Measurements from ENCODE around the gene SPRR2D. TPM values are rescaled to one million over a fixed set of nuclear protein-coding genes. Genes with fewer than 3 reads are reported as not detected.

The SPRR2D gene
- total RNA-seq, 2 donors from 2014 or later: not detected

GRCh38 chr1:152996633-152997400, 44.1 kb downstream of the SPRR2D start:
- WGBS, 2 donors: 20 to 22% methylated on average over 5 of the region's 5 CpGs
- peak; percentile 50 for ATAC-seq
- no peak overlapping the region for H3K27ac ChIP-seq
- no peak for DNase-seq
- no peaks in the 10 kb centered on the region for H3K36me3 ChIP-seq (replicated peaks in 1 of 2; ENCODE audit: insufficient read depth in 1 of 2, low read depth in 2 of 2)
- no peaks in the 10 kb centered on the region for H3K9me3 ChIP-seq
- peaks cover 26% of the 10 kb centered on the region for H3K4me1 ChIP-seq
- no peaks in the 10 kb centered on the region for H3K27me3 ChIP-seq
- intact Hi-C loops (cut with DNase I): no loop called here
- H3K4me3 ChIP-seq: no peak overlapping the region
- no peak for TF ChIP-seq CTCF (IDR thresholded peaks at IDR 0.05)
- no peak for TF ChIP-seq POLR2A (IDR thresholded peaks at IDR 0.05)

GRCh38 chr1:152995842-152996241, 45.1 kb downstream of the SPRR2D start:
- 33 to 40% methylated on average over 1 of the region's 1 CpG for WGBS, 2 donors
- H3K4me3 ChIP-seq: no peak overlapping the region
- no peaks in the 10 kb centered on the region for H3K9me3 ChIP-seq
- DNase-seq: no peak
- H3K4me1 ChIP-seq: peaks cover 26% of the 10 kb centered on the region
- no peak overlapping the region for H3K27ac ChIP-seq
- H3K27me3 ChIP-seq: no peaks in the 10 kb centered on the region
- intact Hi-C loops (cut with DNase I): no loop called here
- H3K36me3 ChIP-seq (replicated peaks in 1 of 2; ENCODE audit: insufficient read depth in 1 of 2, low read depth in 2 of 2): no peaks in the 10 kb centered on the region
- TF ChIP-seq POLR2A (IDR thresholded peaks at IDR 0.05) (no peak), CTCF (IDR thresholded peaks at IDR 0.05) (no peak)
- ATAC-seq: no peak

GRCh38 chr1:152993186-152993585, 47.7 kb downstream of the SPRR2D start:
- Histone ChIP-seq H3K36me3 (replicated peaks in 1 of 2; ENCODE audit: insufficient read depth in 1 of 2, low read depth in 2 of 2) (no peaks in the 10 kb centered on the region), H3K4me1 (peaks cover 13% of the 10 kb centered on the region), H3K9me3 (no peaks in the 10 kb centered on the region), H3K27me3 (no peaks in the 10 kb centered on the region), H3K27ac (no peak overlapping the region), H3K4me3 (no peak overlapping the region)
- no peak for ATAC-seq
- TF ChIP-seq CTCF (IDR thresholded peaks at IDR 0.05): no peak
- no peak for TF ChIP-seq POLR2A (IDR thresholded peaks at IDR 0.05)
- intact Hi-C loops (cut with DNase I): no loop called here
- WGBS, 2 donors: 82 to 88% methylated on average over 6 of the region's 6 CpGs
- DNase-seq: no peak

Small RNA genes lying within 50 kb of the gene (small RNA-seq; reads per million reads assigned to genes)
- gene AL356867.1: not detected
- not detected for gene RF00322

Other genes starting within 250 kb of the SPRR2D start
- not detected for gene LCE1D, start 244.4 kb downstream of the SPRR2D start, total RNA-seq
- gene LCE1C, start 234.5 kb downstream of the SPRR2D start, total RNA-seq: not detected
- gene LCE1B, start 229.1 kb downstream of the SPRR2D start, total RNA-seq: not detected
- not detected for gene LCE1A, start 213.6 kb downstream of the SPRR2D start, total RNA-seq
- not detected for gene LCE6A, start 198.3 kb downstream of the SPRR2D start, total RNA-seq
- not detected for gene LCE7A, start 181.1 kb downstream of the SPRR2D start, total RNA-seq
- gene SMCP, start 162.8 kb downstream of the SPRR2D start, total RNA-seq: not detected
- gene IVL, start 132.6 kb downstream of the SPRR2D start, total RNA-seq: not detected
- gene SPRR5, start 93.9 kb downstream of the SPRR2D start, total RNA-seq: not detected
- not detected for gene SPRR4, start 70.5 kb downstream of the SPRR2D start, total RNA-seq
- not detected for gene SPRR1A, start 57.0 kb downstream of the SPRR2D start, total RNA-seq
- not detected for gene SPRR3, start 39.4 kb downstream of the SPRR2D start, total RNA-seq
- not detected for gene SPRR1B, start 9.9 kb downstream of the SPRR2D start, total RNA-seq
- not detected for gene SPRR2A, start 16.4 kb upstream of the SPRR2D start, total RNA-seq
- gene SPRR2B, start 30.5 kb upstream of the SPRR2D start, total RNA-seq: not detected
- gene SPRR2E, start 53.4 kb upstream of the SPRR2D start, total RNA-seq: not detected
- 1 to 10 TPM in 1 of 2 donors, not detected in 1; 1.3 TPM for gene SPRR2F, start 72.4 kb upstream of the SPRR2D start, total RNA-seq
- not detected for gene SPRR2G, start 109.8 kb upstream of the SPRR2D start, total RNA-seq
- gene LELP1, start 162.3 kb upstream of the SPRR2D start, total RNA-seq: not detected
- not detected for gene PRR9, start 176.5 kb upstream of the SPRR2D start, total RNA-seq
- gene LORICRIN, start 218.6 kb upstream of the SPRR2D start, total RNA-seq: not detected

Measured in body of pancreas (tissue), 4 donors.